Gastroesophageal sphincter (tissue), 4 donors: ENCODE data around the gene SLC7A14. TPM values are rescaled to one million over a fixed set of nuclear protein-coding genes. Genes with fewer than 3 reads are reported as not detected.
A peak's percentile ranks its signal among the peaks of the same experiment; 100 is the strongest.

Source experiments
- ATAC-seq: fragments of 150-250 bp; one replicate; pipeline ENCODE4 v1.9.1; 2016; ENCODE audit warnings: mild to moderate bottlenecking, moderate library complexity
- H3K27ac ChIP-seq, 4 donors: fragments of 200-600 bp; sonication (generic) in 3 of 4; 1 replicate in 3 of 4; 2 replicates in 1 of 4; pipeline ENCODE4 v1.5.1; 2016 to 2019
- H3K27me3 ChIP-seq: fragments of 200-600 bp; sonication (generic); one replicate; pipeline ENCODE4 v1.5.1; 2019
- H3K36me3 ChIP-seq, 2 donors: fragments of 200-600 bp; sonication (generic); one replicate each; pipeline ENCODE4 v1.5.1; 2019; ENCODE audit warnings: control low read depth in 1 of 2
- H3K4me1 ChIP-seq, 3 donors: fragments of 200-600 bp; sonication (generic); 1 replicate in 2 of 3; 2 replicates in 1 of 3; pipeline ENCODE4 v1.5.1; 2016 to 2019; ENCODE audit warnings: control low read depth in 2 of 3
- H3K4me3 ChIP-seq, 2 donors: fragments of 200-600 bp; sonication (generic); one replicate each; pipeline ENCODE4 v1.5.1; 2019; ENCODE audit warnings: mild to moderate bottlenecking in 1 of 2, moderate library complexity in 1 of 2
- H3K9me3 ChIP-seq, 3 donors: fragments of 200-600 bp; sonication (generic); one replicate each; pipeline ENCODE4 v1.5.1; 2017 to 2019; ENCODE audit warnings: control low read depth in 2 of 3
- CTCF ChIP-seq, 4 experiments: fragments of 200-600 bp in 2 of 4; fragments of 450-650 bp in 2 of 4; sonication (generic) in 1 of 4; IDR thresholded peaks; one replicate each; pipeline ENCODE4 v1.5.1; 2017 to 2019; ENCODE audit warnings: antibody characterized with exemption in 4 of 4, mild to moderate bottlenecking in 2 of 4, moderate library complexity in 2 of 4
- EP300 ChIP-seq: sonication (generic); formaldehyde crosslinking; IDR thresholded peaks from one replicate; pipeline ENCODE4 v1.6.1; 2017; ENCODE audit warnings: antibody characterized with exemption, mild to moderate bottlenecking
- POLR2A ChIP-seq, 2 donors: fragments of 450-650 bp; IDR thresholded peaks; one replicate each; pipeline ENCODE4 v1.6.1; 2017; ENCODE audit warnings: antibody characterized with exemption in 2 of 2, mild to moderate bottlenecking in 2 of 2, moderate library complexity in 1 of 2
- POLR2AphosphoS5 ChIP-seq: sonication (generic); formaldehyde crosslinking; IDR thresholded peaks from one replicate; pipeline ENCODE4 v1.6.1; 2017; ENCODE audit warnings: antibody characterized with exemption
- WGBS, 2 donors: methylation state at CpG; one replicate each; pipeline ENCODE4 v1.1.5; 2018; ENCODE audit warnings: low coverage in 1 of 2; 5-methylcytosine and 5-hydroxymethylcytosine counted together
- total RNA-seq, 4 donors: library from RNA; depleted of rRNA; stranded (reverse); fragments of >200 nt; gene quantifications; one replicate each; pipeline ENCODE4 v1.1.0, GENCODE V29; 2016

The SLC7A14 gene
- total RNA-seq, 4 donors from 2014 or later: under 0.01 to 0.99 (median 0.43) TPM

GRCh38 chr3:170614214-170614966 lies 28.5 kb upstream of the SLC7A14 start:
- WGBS, 2 donors: 47 to 58% methylated on average over 2 to 5 of the region's 5 CpGs

GRCh38 chr3:170611751-170612150 lies 25.9 kb upstream of the SLC7A14 start:
- WGBS, 2 donors: 81 to 100% methylated on average over 1 to 2 of the region's 2 CpGs
- Histone ChIP-seq H3K36me3 (no peaks in the 10 kb centered on the region), H3K27ac (no peak overlapping the region), H3K27me3 (no peaks in the 10 kb centered on the region), H3K4me1 (no peaks in the 10 kb centered on the region), H3K9me3 (no peaks in the 10 kb centered on the region), H3K4me3 (no peak overlapping the region)
- TF ChIP-seq EP300: no peak
- no peak for TF ChIP-seq POLR2A (IDR thresholded peaks at IDR 0.05)
- no peak for TF ChIP-seq POLR2AphosphoS5
- no peak for TF ChIP-seq CTCF (IDR thresholded peaks at IDR 0.05)
- no peak for ATAC-seq

More at GRCh38 chr3:170614214-170614966, 28.5 kb upstream of the SLC7A14 start:
- Histone ChIP-seq H3K36me3 (no peaks in the 10 kb centered on the region), H3K27me3 (no peaks in the 10 kb centered on the region), H3K9me3 (peaks cover 0 to 4% (median 0%) of the 10 kb centered on the region in 3 donors), H3K4me1 (no peaks in the 10 kb centered on the region), H3K4me3 (no peak overlapping the region), H3K27ac (no peak overlapping the region)
- peak; percentile 69 for ATAC-seq
- no peak for TF ChIP-seq POLR2AphosphoS5
- no peak for TF ChIP-seq EP300
- TF ChIP-seq CTCF (IDR thresholded peaks at IDR 0.05): no peak

DNA sequence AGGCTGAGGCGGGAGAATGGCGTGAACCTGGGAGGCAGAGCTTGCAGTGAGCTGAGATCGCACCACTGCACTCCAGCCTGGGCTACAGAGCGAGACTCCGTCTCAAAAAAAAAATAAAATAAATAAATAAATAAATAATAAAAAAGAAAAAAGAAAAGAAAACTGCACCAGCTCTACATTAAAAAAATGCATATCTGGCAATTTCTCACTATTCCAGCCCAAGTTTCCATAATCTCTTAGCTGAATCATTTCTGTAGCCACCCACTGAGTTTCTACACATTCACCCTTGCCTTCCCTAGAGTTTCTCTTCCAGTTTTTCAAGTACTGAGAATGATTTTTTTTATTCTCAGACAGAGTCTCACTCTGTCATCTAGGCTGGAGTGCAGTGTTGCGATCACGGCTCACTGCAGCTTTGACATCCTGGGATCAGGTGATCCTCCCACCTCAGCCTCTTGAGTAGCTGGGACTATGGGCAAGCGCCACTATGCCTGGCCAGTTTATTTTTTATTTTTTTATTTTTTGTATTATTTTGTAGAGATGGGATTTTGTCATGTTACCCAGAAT lies 24.5 kb upstream of the SLC7A14 start:
- WGBS, 2 donors: 93 to 95% methylated on average over 3 to 7 of the region's 8 CpGs
- Histone ChIP-seq H3K9me3 (no peaks in the 10 kb centered on the region), H3K4me1 (no peaks in the 10 kb centered on the region), H3K4me3 (no peak overlapping the region), H3K27ac (no peak overlapping the region), H3K36me3 (no peaks in the 10 kb centered on the region), H3K27me3 (no peaks in the 10 kb centered on the region)
- no peak for ATAC-seq
- TF ChIP-seq CTCF (IDR thresholded peaks at IDR 0.05): no peak
- TF ChIP-seq EP300: no peak
- TF ChIP-seq POLR2A (IDR thresholded peaks at IDR 0.05): no peak
- TF ChIP-seq POLR2AphosphoS5: no peak

GRCh38 chr3:170608475-170608874 lies 22.6 kb upstream of the SLC7A14 start:
- no peak for TF ChIP-seq POLR2A (IDR thresholded peaks at IDR 0.05)
- WGBS, 2 donors: 67 to 78% methylated on average over 1 of the region's 1 CpG
- no peak for ATAC-seq
- Histone ChIP-seq H3K4me1 (no peaks in the 10 kb centered on the region), H3K36me3 (no peaks in the 10 kb centered on the region), H3K27ac (no peak overlapping the region), H3K4me3 (no peak overlapping the region), H3K27me3 (no peaks in the 10 kb centered on the region), H3K9me3 (no peaks in the 10 kb centered on the region)

- Histone ChIP-seq H3K27ac (no peak overlapping the region), H3K27me3 (peaks cover under 1% of the 10 kb centered on the region), H3K4me3 (no peak overlapping the region), H3K9me3 (no peaks in the 10 kb centered on the region), H3K36me3 (no peaks in the 10 kb centered on the region), H3K4me1 (no peaks in the 10 kb centered on the region)
- TF ChIP-seq EP300 (no peak), POLR2A (IDR thresholded peaks at IDR 0.05) (no peak), CTCF (IDR thresholded peaks at IDR 0.05) (no peak), POLR2AphosphoS5 (no peak)
- WGBS, 2 donors: 50 to 53% methylated on average over 2 to 3 of the region's 3 CpGs
- no peak for ATAC-seq
These were observed 20.8 kb upstream of the SLC7A14 start for GRCh38 chr3:170606675-170607074.
